Measurements from ENCODE around the gene ITPR2.

GRCh38 chr12:26512213-26512612 lies 320.8 kb downstream of the ITPR2 start:
- TF ChIP-seq, protein P1, sequence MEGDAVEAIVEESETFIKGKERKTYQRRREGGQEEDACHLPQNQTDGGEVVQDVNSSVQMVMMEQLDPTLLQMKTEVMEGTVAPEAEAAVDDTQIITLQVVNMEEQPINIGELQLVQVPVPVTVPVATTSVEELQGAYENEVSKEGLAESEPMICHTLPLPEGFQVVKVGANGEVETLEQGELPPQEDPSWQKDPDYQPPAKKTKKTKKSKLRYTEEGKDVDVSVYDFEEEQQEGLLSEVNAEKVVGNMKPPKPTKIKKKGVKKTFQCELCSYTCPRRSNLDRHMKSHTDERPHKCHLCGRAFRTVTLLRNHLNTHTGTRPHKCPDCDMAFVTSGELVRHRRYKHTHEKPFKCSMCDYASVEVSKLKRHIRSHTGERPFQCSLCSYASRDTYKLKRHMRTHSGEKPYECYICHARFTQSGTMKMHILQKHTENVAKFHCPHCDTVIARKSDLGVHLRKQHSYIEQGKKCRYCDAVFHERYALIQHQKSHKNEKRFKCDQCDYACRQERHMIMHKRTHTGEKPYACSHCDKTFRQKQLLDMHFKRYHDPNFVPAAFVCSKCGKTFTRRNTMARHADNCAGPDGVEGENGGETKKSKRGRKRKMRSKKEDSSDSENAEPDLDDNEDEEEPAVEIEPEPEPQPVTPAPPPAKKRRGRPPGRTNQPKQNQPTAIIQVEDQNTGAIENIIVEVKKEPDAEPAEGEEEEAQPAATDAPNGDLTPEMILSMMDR (IDR thresholded peaks at IDR 0.05): no peak
- TF ChIP-seq POLR2A (IDR thresholded peaks at IDR 0.05): no peak

Measured in lower leg skin (tissue), 3 donors.